Trophoblast cell (in vitro differentiated cells and primary cell): ENCODE measurements around the gene ZIC3.
"Not testable (repeated sequence)": the region's sequence is repeated elsewhere in the genome, so short reads cannot be mapped to it uniquely, and the experiment has no call there.

Experiments
- DNase-seq, 2 donors: peaks; one replicate each; pipeline ENCODE4 v3.0.0-alpha.2; 2016
- H2AFZ ChIP-seq: 2 replicates; pipeline ENCODE4 v1.6.1; 2013; ENCODE audit warnings: low read length, moderate library complexity, mild to moderate bottlenecking; ENCODE audit not compliant: insufficient read depth, poor library complexity
- H2AK5ac ChIP-seq: 2 replicates; pipeline ENCODE4 v1.6.1; 2013; ENCODE audit warnings: mild to moderate bottlenecking, low read length
- H2BK120ac ChIP-seq: 2 replicates; pipeline ENCODE4 v1.6.1; 2013; ENCODE audit warnings: low read length, mild to moderate bottlenecking, moderate library complexity; ENCODE audit not compliant: insufficient read depth, poor library complexity
- H2BK12ac ChIP-seq: 2 replicates; pipeline ENCODE4 v1.6.1; 2013; ENCODE audit warnings: mild to moderate bottlenecking, low read length, moderate library complexity
- H2BK5ac ChIP-seq: 2 replicates; pipeline ENCODE4 v1.6.1; 2013; ENCODE audit warnings: low read length, low read depth, moderate library complexity, mild to moderate bottlenecking; ENCODE audit not compliant: poor library complexity
- H3K14ac ChIP-seq: 2 replicates; pipeline ENCODE4 v1.6.1; 2013; ENCODE audit warnings: mild to moderate bottlenecking, low read length
- H3K18ac ChIP-seq: 2 replicates; pipeline ENCODE4 v1.6.1; 2013; ENCODE audit warnings: mild to moderate bottlenecking, low read length
- H3K23ac ChIP-seq: 2 replicates; pipeline ENCODE4 v1.6.1; 2013; ENCODE audit warnings: low read length
- H3K27ac ChIP-seq: 2 replicates; pipeline ENCODE4 v1.5.1; 2013; ENCODE audit warnings: low read depth, mild to moderate bottlenecking, inconsistent platforms, low read length, moderate library complexity
- H3K27me3 ChIP-seq: 2 replicates; pipeline ENCODE4 v1.6.1; 2013; ENCODE audit warnings: inconsistent platforms, mild to moderate bottlenecking, low read length, moderate library complexity; ENCODE audit not compliant: insufficient read depth
- H3K36me3 ChIP-seq, 2 experiments: 1 replicate in 1 of 2; 2 replicates in 1 of 2; pipeline ENCODE4 v1.6.1; 2013; ENCODE audit warnings: low read length in 2 of 2, mild to moderate bottlenecking in 2 of 2, moderate library complexity in 1 of 2; ENCODE audit not compliant: insufficient read depth in 2 of 2, control insufficient read depth in 1 of 2
- H3K4ac ChIP-seq: 2 replicates; pipeline ENCODE4 v1.6.1; 2013; ENCODE audit warnings: low read depth, mild to moderate bottlenecking, low read length, moderate library complexity
- H3K4me1 ChIP-seq, 2 experiments: 1 replicate in 1 of 2; 2 replicates in 1 of 2; pipeline ENCODE4 v1.6.1; 2013; ENCODE audit warnings: low read length in 2 of 2, mild to moderate bottlenecking in 2 of 2, moderate library complexity in 1 of 2; ENCODE audit not compliant: insufficient read depth in 2 of 2, control insufficient read depth in 1 of 2
- H3K4me2 ChIP-seq: 2 replicates; pipeline ENCODE4 v1.6.1; 2013; ENCODE audit warnings: inconsistent platforms, mild to moderate bottlenecking, low read length, moderate library complexity
- H3K4me3 ChIP-seq: 2 replicates; pipeline ENCODE4 v1.5.1; 2013; ENCODE audit warnings: mild to moderate bottlenecking, low read depth, low read length, inconsistent platforms
- H3K79me1 ChIP-seq: one replicate; pipeline ENCODE4 v1.6.1; 2013; ENCODE audit warnings: low read length
- H3K79me2 ChIP-seq: 2 replicates; pipeline ENCODE4 v1.6.1; 2013; ENCODE audit warnings: low read length, mild to moderate bottlenecking; ENCODE audit not compliant: control insufficient read depth, insufficient read depth, poor library complexity
- H3K9ac ChIP-seq: 2 replicates; pipeline ENCODE4 v1.6.1; 2013; ENCODE audit warnings: mild to moderate bottlenecking, low read length
- H3K9me3 ChIP-seq: 2 replicates; pipeline ENCODE4 v1.6.1; 2013; ENCODE audit warnings: low read depth, mild to moderate bottlenecking, control low read depth, inconsistent platforms, low read length; ENCODE audit not compliant: insufficient read depth
- H4K12ac ChIP-seq: 2 replicates; pipeline ENCODE4 v1.6.1; 2013; ENCODE audit warnings: low read depth, mild to moderate bottlenecking, low read length, moderate library complexity
- H4K8ac ChIP-seq: 2 replicates; pipeline ENCODE4 v1.6.1; 2013; ENCODE audit warnings: low read depth, mild to moderate bottlenecking, low read length, moderate library complexity
- H4K91ac ChIP-seq: one replicate; pipeline ENCODE4 v1.6.1; 2013; ENCODE audit warnings: low read depth, mild to moderate bottlenecking, low read length, moderate library complexity
- WGBS: extraction: QIAGEN DNeasy Blood & Tissue Kit; methylation state at CpG from one replicate; pipeline ENCODE4 v1.1.7; 2013; ENCODE audit warnings: missing lambda C conversion rate; ENCODE audit not compliant: insufficient read length, insufficient coverage; ENCODE audit errors: extremely low coverage; 5-methylcytosine and 5-hydroxymethylcytosine counted together

Gene ZIC3

DNA sequence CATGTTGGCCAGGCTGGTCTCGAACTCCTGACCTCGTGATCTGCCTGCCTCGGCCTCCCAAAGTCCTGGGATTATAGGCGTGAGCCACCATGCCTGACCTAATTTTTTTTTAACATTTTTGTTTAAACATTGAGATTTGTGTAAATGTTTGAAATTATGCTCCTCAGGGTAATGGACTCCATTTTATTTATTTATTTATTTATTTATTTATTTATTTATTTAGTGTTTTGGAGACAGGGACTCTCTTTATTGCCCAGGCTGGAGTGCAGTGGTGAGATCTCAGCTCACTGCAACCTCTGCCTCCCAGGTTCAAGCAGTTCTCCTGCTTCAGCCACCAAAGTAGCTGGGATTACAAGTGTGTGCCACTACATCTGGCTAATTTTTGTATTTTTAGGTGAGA lies 13.8 kb upstream of the ZIC3 start:
- H3K36me3 ChIP-seq, H2AK5ac ChIP-seq, H3K79me1 ChIP-seq, H2BK120ac ChIP-seq, H3K27ac ChIP-seq, H2BK5ac ChIP-seq, H3K9ac ChIP-seq, H2AFZ ChIP-seq, H3K18ac ChIP-seq, H4K8ac ChIP-seq, DNase-seq, H3K4me1 ChIP-seq, H3K23ac ChIP-seq, H4K12ac ChIP-seq, H3K4me3 ChIP-seq, H2BK12ac ChIP-seq, H4K91ac ChIP-seq, H3K4me2 ChIP-seq, H3K4ac ChIP-seq, H3K9me3 ChIP-seq, H3K79me2 ChIP-seq, H3K14ac ChIP-seq: not testable (repeated sequence)
- no CpG with 5 or more reads among the region's 4 CpGs for WGBS
- H3K27me3 ChIP-seq, result peaks cover 35% of the 10 kb centered on the region

DNA sequence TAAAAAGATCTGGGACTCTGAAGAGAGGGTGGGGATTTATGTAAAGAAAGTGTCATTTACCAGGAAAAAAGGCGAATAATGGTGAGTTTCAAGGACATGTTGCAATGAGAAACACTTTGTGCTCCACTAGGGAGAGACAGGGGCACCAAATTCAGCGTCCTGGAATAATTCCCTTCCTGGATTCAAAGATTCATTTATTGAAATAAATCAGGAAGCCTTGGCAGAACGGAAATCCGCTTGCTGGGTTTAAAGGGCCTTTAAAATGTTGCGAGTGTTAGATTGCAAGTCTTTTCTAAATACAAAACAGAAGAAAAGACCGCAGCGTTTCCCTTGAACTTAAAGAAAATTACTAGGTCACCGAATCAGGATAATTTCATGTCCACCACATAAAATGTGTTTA lies 3.8 kb upstream of the ZIC3 start:
- Histone ChIP-seq H3K9me3 (no peaks in the 10 kb centered on the region), H3K36me3 (no peaks in the 10 kb centered on the region), H3K79me1 (no peaks in the 10 kb centered on the region), H3K27me3 (peaks cover 27% of the 10 kb centered on the region), H3K18ac (no peak overlapping the region), H2BK120ac (no peak overlapping the region), H3K14ac (no peak overlapping the region), H3K9ac (no peak overlapping the region), H3K23ac (no peak overlapping the region), H4K8ac (no peak overlapping the region), H4K91ac (no peak overlapping the region), H3K4me1 (peaks cover 0 to 6% of the 10 kb centered on the region in 2 experiments), H2AFZ (no peak overlapping the region), H4K12ac (no peak overlapping the region), H2BK5ac (no peak overlapping the region), H3K4me2 (no peak overlapping the region), H2AK5ac (no peak overlapping the region), H3K79me2 (no peaks in the 10 kb centered on the region), H3K4ac (no peak overlapping the region), H3K4me3 (no peak overlapping the region), H2BK12ac (no peak overlapping the region), H3K27ac (no peak overlapping the region)
- no peak for DNase-seq
- WGBS, result no CpG with 5 or more reads among the region's 8 CpGs

DNA sequence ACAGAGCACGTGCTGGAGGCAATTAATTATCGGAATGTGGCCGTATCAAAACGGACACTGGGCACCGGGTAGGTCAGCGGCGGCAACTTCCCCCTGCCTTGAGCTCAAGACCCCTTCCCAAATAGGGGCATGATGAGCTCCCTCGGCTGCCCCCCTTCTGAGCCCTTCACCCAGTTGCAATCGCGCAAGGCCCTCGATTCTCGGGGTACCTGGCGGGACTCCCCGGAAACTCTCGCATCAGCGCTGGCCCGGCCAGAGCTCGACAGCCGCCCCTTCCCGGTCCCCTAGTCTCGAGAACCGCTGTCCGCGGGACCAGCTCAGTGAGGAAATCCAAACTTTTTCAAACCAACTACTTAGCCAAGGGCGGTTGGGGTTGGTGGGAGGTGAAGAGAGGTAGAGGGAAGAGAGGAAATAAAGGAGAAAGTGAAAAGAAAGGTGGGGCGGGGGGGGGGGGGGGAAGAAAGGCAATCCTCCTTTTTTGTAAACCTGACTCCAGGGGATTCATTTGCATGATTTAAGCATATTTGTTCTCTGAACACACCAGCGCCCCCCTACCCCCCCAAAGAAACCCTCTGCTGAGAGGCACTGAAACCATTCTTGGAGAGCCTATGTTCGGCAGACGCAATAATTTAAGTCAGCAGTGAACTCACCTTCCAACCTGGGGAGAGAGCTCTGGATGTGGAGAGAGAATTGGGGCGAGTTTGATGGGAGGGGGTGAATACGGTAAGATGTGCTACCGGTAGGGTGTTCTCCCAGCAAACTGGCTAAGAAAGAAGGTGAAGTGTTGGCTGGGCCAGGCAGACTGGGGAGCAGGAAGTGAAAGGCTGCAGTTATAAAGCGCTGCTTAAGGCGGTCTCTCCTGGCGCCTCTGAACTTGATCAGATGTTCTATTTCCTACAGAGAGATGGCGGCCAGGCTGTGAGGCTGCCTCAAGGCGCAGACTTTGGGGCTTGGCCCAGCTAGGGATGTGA lies 2.0 kb upstream of the ZIC3 start:
- H2BK5ac ChIP-seq, result no peak overlapping the region
- no peak overlapping the region for H3K14ac ChIP-seq
- no peaks in the 10 kb centered on the region for H3K36me3 ChIP-seq
- H3K4ac ChIP-seq, result no peak overlapping the region
- no peak overlapping the region for H3K9ac ChIP-seq
- H3K23ac ChIP-seq, result no peak overlapping the region
- no peak overlapping the region for H4K91ac ChIP-seq
- H3K79me2 ChIP-seq, result no peaks in the 10 kb centered on the region
- no peak overlapping the region for H3K18ac ChIP-seq
- no peak overlapping the region for H2AK5ac ChIP-seq
- no peak overlapping the region for H2AFZ ChIP-seq
- no peak overlapping the region for H3K4me2 ChIP-seq
- no peak for DNase-seq
- no peak overlapping the region for H2BK12ac ChIP-seq
- H3K27me3 ChIP-seq, result peaks cover 35% of the 10 kb centered on the region
- peaks cover 0 to 10% of the 10 kb centered on the region in 2 experiments for H3K4me1 ChIP-seq
- H4K12ac ChIP-seq, result no peak overlapping the region
- no peaks in the 10 kb centered on the region for H3K79me1 ChIP-seq
- peaks cover 3% of the 10 kb centered on the region for H3K9me3 ChIP-seq
- no CpG with 5 or more reads among the region's 37 CpGs for WGBS
- H3K4me3 ChIP-seq, result no peak overlapping the region
- no peak overlapping the region for H3K27ac ChIP-seq
- no peak overlapping the region for H2BK120ac ChIP-seq
- no peak overlapping the region for H4K8ac ChIP-seq

DNA sequence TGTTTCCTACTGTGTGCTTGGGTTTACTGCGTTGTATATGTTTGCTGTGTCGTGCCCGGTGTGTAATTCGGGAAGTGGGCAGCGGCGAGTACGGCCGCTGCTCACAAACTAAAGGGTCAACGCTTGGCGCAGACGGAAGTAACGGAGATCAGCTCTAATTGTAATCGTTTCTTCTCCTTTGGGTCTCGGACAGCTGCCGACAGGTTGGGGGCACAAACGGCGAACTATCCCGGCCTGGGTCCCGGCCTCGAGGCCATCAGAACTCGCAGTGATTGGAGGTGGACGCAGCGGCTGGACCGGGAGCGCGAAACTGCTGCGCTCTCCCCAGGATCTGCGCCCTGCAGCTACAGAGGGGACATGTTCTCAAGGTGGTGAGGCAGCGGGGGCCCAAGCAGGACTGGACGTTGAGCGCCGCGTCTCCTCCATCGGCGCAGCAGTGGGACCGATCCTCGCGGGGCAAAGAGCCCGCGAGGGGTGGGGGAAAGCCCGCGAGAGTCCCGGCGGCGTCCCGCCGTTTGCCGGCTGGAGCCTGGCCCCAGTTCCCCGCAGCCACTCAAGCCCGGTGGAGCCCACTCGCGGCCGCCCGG lies 516 bp upstream of the ZIC3 start:
- DNase-seq, result no peak
- no peak overlapping the region for H3K4ac ChIP-seq
- peaks cover 3% of the 10 kb centered on the region for H3K9me3 ChIP-seq
- no peak overlapping the region for H4K8ac ChIP-seq
- H3K9ac ChIP-seq, result no peak overlapping the region
- no peak overlapping the region for H4K12ac ChIP-seq
- no peak overlapping the region for H3K18ac ChIP-seq
- H2BK120ac ChIP-seq, result no peak overlapping the region
- H2BK5ac ChIP-seq, result no peak overlapping the region
- H3K14ac ChIP-seq, result no peak overlapping the region
- H2AK5ac ChIP-seq, result no peak overlapping the region
- no peak overlapping the region for H2BK12ac ChIP-seq
- H3K27me3 ChIP-seq, result peaks cover 40% of the 10 kb centered on the region
- no peak overlapping the region for H3K27ac ChIP-seq
- H4K91ac ChIP-seq, result no peak overlapping the region
- H3K23ac ChIP-seq, result no peak overlapping the region
- WGBS, result no CpG with 5 or more reads among the region's 54 CpGs
- no peaks in the 10 kb centered on the region for H3K36me3 ChIP-seq
- no peaks in the 10 kb centered on the region for H3K79me1 ChIP-seq
- H3K4me3 ChIP-seq, result peak overlapping the region; percentile 71
- H3K79me2 ChIP-seq, result no peaks in the 10 kb centered on the region
- peak overlapping the region; percentile 99 for H3K4me2 ChIP-seq
- peaks cover 0 to 10% of the 10 kb centered on the region in 2 experiments for H3K4me1 ChIP-seq
- H2AFZ ChIP-seq, result peak overlapping the region; percentile 84
